GM19023 (cell line): Measurements from ENCODE around the gene DSTYK.

ENCODE experiments used
- ATAC-seq: cut with Tn5 transposase; IDR thresholded peaks from one replicate; pipeline ENCODE4 v1.9.1; 2021; ENCODE audit warnings: mild to moderate bottlenecking, moderate library complexity; ENCODE audit not compliant: unreplicated experiment

DSTYK gene

GRCh38 chr1:205225901-205226765 is 14.6 kb upstream of the DSTYK start:
- no peak for ATAC-seq

GRCh38 chr1:205224736-205225135 is 13.2 kb upstream of the DSTYK start:
- no peak for ATAC-seq

GRCh38 chr1:205220421-205220820 is 8.9 kb upstream of the DSTYK start:
- no peak for ATAC-seq

- ATAC-seq: no peak
Measured at GRCh38 chr1:205217418-205217817, 5.9 kb upstream of the DSTYK start.

GRCh38 chr1:205216588-205216987 is 5.1 kb upstream of the DSTYK start:
- no peak for ATAC-seq

GRCh38 chr1:205214756-205215155 is 3.3 kb upstream of the DSTYK start:
- ATAC-seq: no peak

GRCh38 chr1:205211839-205212536 is 486 bp upstream of the DSTYK start:
- peak; percentile 17 for ATAC-seq

- ATAC-seq: no peak
Measured at GRCh38 chr1:205210756-205211168, 740 bp downstream of the DSTYK start.

GRCh38 chr1:205208811-205209210 is 2.7 kb downstream of the DSTYK start:
- no peak for ATAC-seq

GRCh38 chr1:205205055-205205454 is 6.4 kb downstream of the DSTYK start:
- ATAC-seq: no peak

- ATAC-seq: no peak
Measured at GRCh38 chr1:205204552-205204951, 7.0 kb downstream of the DSTYK start.

GRCh38 chr1:205199931-205200299 is 11.6 kb downstream of the DSTYK start:
- no peak for ATAC-seq

GRCh38 chr1:205199090-205199930 is 12.2 kb downstream of the DSTYK start:
- no peak for ATAC-seq

- ATAC-seq: no peak
Measured at GRCh38 chr1:205192287-205192686, 19.2 kb downstream of the DSTYK start.

GRCh38 chr1:205191622-205192021 is 19.9 kb downstream of the DSTYK start:
- no peak for ATAC-seq

- ATAC-seq: no peak
Measured at GRCh38 chr1:205190845-205191577, 20.5 kb downstream of the DSTYK start.

GRCh38 chr1:205189131-205189530 is 22.4 kb downstream of the DSTYK start:
- no peak for ATAC-seq

GRCh38 chr1:205188596-205188995 is 22.9 kb downstream of the DSTYK start:
- no peak for ATAC-seq

GRCh38 chr1:205188098-205188497 is 23.4 kb downstream of the DSTYK start:
- no peak for ATAC-seq

GRCh38 chr1:205187420-205187819 is 24.1 kb downstream of the DSTYK start:
- ATAC-seq: no peak

- ATAC-seq: no peak
Measured at GRCh38 chr1:205186191-205186590, 25.3 kb downstream of the DSTYK start.
